DMS114 treated with DMSO at 0.1 percent for 48 hours (cell line): ENCODE measurements around the gene SPSB3.

ENCODE experiments used
- DNase-seq: peaks from one replicate; lab custom pipeline; 2025; ENCODE audit not compliant: unreplicated experiment; lab: John Stamatoyannopoulos, UW

Gene SPSB3

GRCh38 chr16:1775846-1776671 is 6.3 kb downstream of the SPSB3 start:
- no peak for DNase-seq

- no peak for DNase-seq
Measured at GRCh38 chr16:1775006-1775845, 7.1 kb downstream of the SPSB3 start.

- DNase-seq, result no peak
Measured at GRCh38 chr16:1774448-1774780, 8.0 kb downstream of the SPSB3 start.

- DNase-seq, result no peak
Measured at GRCh38 chr16:1773703-1774447, 8.5 kb downstream of the SPSB3 start.

- DNase-seq, result peak; percentile 36
Measured at GRCh38 chr16:1772908-1773702, 9.3 kb downstream of the SPSB3 start, which contains the start of gene MRPS34. MRPS34 (minus strand) TSS chr16:1773134; CDS start chr16:1773119, 15 bp downstream.

GRCh38 chr16:1772362-1772907 is 9.9 kb downstream of the SPSB3 start, which contains the start of gene EME2:
EME2 (plus strand) TSS chr16:1772810; CDS start chr16:1773228, 418 bp downstream.
- no peak for DNase-seq

- DNase-seq, result no peak
Measured at GRCh38 chr16:1771864-1772361, 10.5 kb downstream of the SPSB3 start.

GRCh38 chr16:1771188-1771863 is 11.0 kb downstream of the SPSB3 start, which contains the start of gene NME3:
NME3 (minus strand) TSS chr16:1771543; CDS start chr16:1771534, 9 bp downstream.
- DNase-seq, result peak; percentile 23

GRCh38 chr16:1770328-1771187 is 11.8 kb downstream of the SPSB3 start:
- no peak for DNase-seq

GRCh38 chr16:1769402-1770300 is 12.7 kb downstream of the SPSB3 start:
- DNase-seq, result no peak

- no peak for DNase-seq
Measured at GRCh38 chr16:1768767-1769401, 13.5 kb downstream of the SPSB3 start.

GRCh38 chr16:1768061-1768766 is 14.2 kb downstream of the SPSB3 start:
- DNase-seq, result no peak

GRCh38 chr16:1767116-1767994 is 15.0 kb downstream of the SPSB3 start:
- no peak for DNase-seq

GRCh38 chr16:1766701-1767100 is 15.7 kb downstream of the SPSB3 start:
- DNase-seq, result no peak

GRCh38 chr16:1766231-1766630 is 16.1 kb downstream of the SPSB3 start:
- no peak for DNase-seq
